Measurements from ENCODE around the gene TUT1.

The TUT1 gene

GRCh38 chr11:62536301-62536957, 54.9 kb downstream of the TUT1 start:
- H3K4me3 Mint-ChIP-seq = no peak overlapping the region
- peaks cover 34% of the 10 kb centered on the region for H3K36me3 Mint-ChIP-seq (ENCODE audit: low read depth)
- H3K9me3 Mint-ChIP-seq = no peaks in the 10 kb centered on the region
- peaks cover 49% of the 10 kb centered on the region for H3K4me1 Mint-ChIP-seq
- no peak for DNase-seq
- no peak overlapping the region for H3K27ac Mint-ChIP-seq
- no peak for TF ChIP-seq CTCF (IDR thresholded peaks at IDR 0.05)
- peaks cover 11% of the 10 kb centered on the region for H3K27me3 Mint-ChIP-seq (ENCODE audit: low read depth, poor library complexity)

GRCh38 chr11:62535802-62536201, 55.5 kb downstream of the TUT1 start:
- H3K27ac Mint-ChIP-seq = no peak overlapping the region
- no peak overlapping the region for H3K4me3 Mint-ChIP-seq
- peaks cover 43% of the 10 kb centered on the region for H3K4me1 Mint-ChIP-seq
- peaks cover 40% of the 10 kb centered on the region for H3K36me3 Mint-ChIP-seq (ENCODE audit: low read depth)
- TF ChIP-seq CTCF (IDR thresholded peaks at IDR 0.05) = no peak
- DNase-seq = no peak
- H3K9me3 Mint-ChIP-seq = no peaks in the 10 kb centered on the region
- peaks cover 11% of the 10 kb centered on the region for H3K27me3 Mint-ChIP-seq (ENCODE audit: low read depth, poor library complexity)

GRCh38 chr11:62534779-62535545, 56.4 kb downstream of the TUT1 start:
- Mint-ChIP-seq H3K4me3 (no peak overlapping the region), H3K36me3 (ENCODE audit: low read depth) (peaks cover 49% of the 10 kb centered on the region)

GRCh38 chr11:62532096-62532495, 59.2 kb downstream of the TUT1 start:
- Mint-ChIP-seq H3K36me3 (ENCODE audit: low read depth) (peaks cover 75% of the 10 kb centered on the region), H3K27me3 (ENCODE audit: low read depth, poor library complexity) (peaks cover 7% of the 10 kb centered on the region), H3K4me3 (no peak overlapping the region), H3K27ac (no peak overlapping the region), H3K9me3 (peaks cover 5% of the 10 kb centered on the region), H3K4me1 (peaks cover 20% of the 10 kb centered on the region)
- DNase-seq = no peak
- TF ChIP-seq CTCF (IDR thresholded peaks at IDR 0.05) = no peak

More at GRCh38 chr11:62534779-62535545, 56.4 kb downstream of the TUT1 start:
- no peaks in the 10 kb centered on the region for H3K9me3 Mint-ChIP-seq
- no peak for TF ChIP-seq CTCF (IDR thresholded peaks at IDR 0.05)
- no peak overlapping the region for H3K27ac Mint-ChIP-seq
- DNase-seq = no peak
- peaks cover 36% of the 10 kb centered on the region for H3K4me1 Mint-ChIP-seq
- peaks cover 11% of the 10 kb centered on the region for H3K27me3 Mint-ChIP-seq (ENCODE audit: low read depth, poor library complexity)
